ENCODE data around the gene SPATA4.
"Not testable (repeated sequence)": the region's sequence is repeated elsewhere in the genome, so short reads cannot be mapped to it uniquely, and the experiment has no call there.

The SPATA4 gene

DNA sequence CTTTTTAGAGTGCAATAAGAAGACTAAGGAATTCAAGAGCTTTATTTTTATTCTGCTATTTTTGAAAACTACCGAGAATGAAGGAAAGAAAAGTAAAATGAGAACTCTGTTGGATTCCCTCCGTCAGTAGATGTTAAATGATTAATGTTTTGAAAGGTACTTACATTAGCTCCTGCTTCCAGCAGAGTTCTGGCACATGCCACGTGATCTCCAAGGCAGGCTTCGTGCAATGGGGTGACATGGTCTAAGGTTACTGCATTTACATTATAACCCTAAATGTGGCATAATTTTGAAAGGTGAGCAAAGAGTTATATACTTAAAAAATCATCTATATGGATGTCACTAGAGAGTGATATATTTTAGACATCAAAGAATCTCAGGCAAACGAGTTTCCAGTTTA is 26.8 kb upstream of the SPATA4 start:
- H3K36me3 ChIP-seq (ENCODE audit: control insufficient read depth in 5 of 5, insufficient read depth in 5 of 5, low read length in 5 of 5): no peaks in the 10 kb centered on the region
- no peaks in the 10 kb centered on the region for H3K4me1 ChIP-seq (ENCODE audit: control insufficient read depth in 5 of 5, insufficient read depth in 5 of 5, low read length in 5 of 5)
- no peaks in the 10 kb centered on the region for H3K27me3 ChIP-seq (ENCODE audit: control insufficient read depth in 5 of 5, insufficient read depth in 4 of 5, low read length in 5 of 5)
- no peak overlapping the region for H3K27ac ChIP-seq (ENCODE audit: low read depth, low read length)
- H3K4me3 ChIP-seq (ENCODE audit: low read depth in 1 of 5, low read length in 5 of 5): no peak overlapping the region
- no peaks in the 10 kb centered on the region for H3K9me3 ChIP-seq (ENCODE audit: control insufficient read depth in 5 of 5, low read length in 5 of 5)
- H3K9ac ChIP-seq (ENCODE audit: low read length in 5 of 5): no peak overlapping the region

- H3K4me3 ChIP-seq (ENCODE audit: low read depth in 1 of 5, low read length in 5 of 5): no peak overlapping the region
- no peaks in the 10 kb centered on the region for H3K27me3 ChIP-seq (ENCODE audit: control insufficient read depth in 5 of 5, insufficient read depth in 4 of 5, low read length in 5 of 5)
- H3K36me3 ChIP-seq (ENCODE audit: control insufficient read depth in 5 of 5, insufficient read depth in 5 of 5, low read length in 5 of 5): no peaks in the 10 kb centered on the region
- H3K4me1 ChIP-seq (ENCODE audit: control insufficient read depth in 5 of 5, insufficient read depth in 5 of 5, low read length in 5 of 5): no peaks in the 10 kb centered on the region
- H3K9ac ChIP-seq (ENCODE audit: low read length in 5 of 5): no peak overlapping the region
- no peaks in the 10 kb centered on the region for H3K9me3 ChIP-seq (ENCODE audit: control insufficient read depth in 5 of 5, low read length in 5 of 5)
- no peak overlapping the region for H3K27ac ChIP-seq (ENCODE audit: low read depth, low read length)
Measured at GRCh38 chr4:176217510-176217909, 22.1 kb upstream of the SPATA4 start.

GRCh38 chr4:176212351-176212750 is 17.0 kb upstream of the SPATA4 start:
- H3K27ac ChIP-seq (ENCODE audit: low read depth, low read length); H3K9me3 ChIP-seq (ENCODE audit: control insufficient read depth in 5 of 5, low read length in 5 of 5); H3K4me3 ChIP-seq (ENCODE audit: low read depth in 1 of 5, low read length in 5 of 5): not testable (repeated sequence)

GRCh38 chr4:176210579-176211296 is 15.4 kb upstream of the SPATA4 start:
- Histone ChIP-seq H3K27ac (ENCODE audit: low read depth, low read length) (no peak overlapping the region), H3K27me3 (ENCODE audit: control insufficient read depth in 5 of 5, insufficient read depth in 4 of 5, low read length in 5 of 5) (peaks cover 0 to 6% (median 2%) of the 10 kb centered on the region in 5 donors), H3K4me3 (ENCODE audit: low read depth in 1 of 5, low read length in 5 of 5) (no peak overlapping the region), H3K4me1 (ENCODE audit: control insufficient read depth in 5 of 5, insufficient read depth in 5 of 5, low read length in 5 of 5) (no peaks in the 10 kb centered on the region), H3K36me3 (ENCODE audit: control insufficient read depth in 5 of 5, insufficient read depth in 5 of 5, low read length in 5 of 5) (no peaks in the 10 kb centered on the region), H3K9ac (ENCODE audit: low read length in 5 of 5) (no peak overlapping the region), H3K9me3 (ENCODE audit: control insufficient read depth in 5 of 5, low read length in 5 of 5) (peaks cover 0 to 2% (median 0%) of the 10 kb centered on the region in 5 donors)

More at GRCh38 chr4:176212351-176212750, 17.0 kb upstream of the SPATA4 start:
- not testable (repeated sequence) for H3K4me1 ChIP-seq (ENCODE audit: control insufficient read depth in 5 of 5, insufficient read depth in 5 of 5, low read length in 5 of 5); H3K27me3 ChIP-seq (ENCODE audit: control insufficient read depth in 5 of 5, insufficient read depth in 4 of 5, low read length in 5 of 5); H3K9ac ChIP-seq (ENCODE audit: low read length in 5 of 5); H3K36me3 ChIP-seq (ENCODE audit: control insufficient read depth in 5 of 5, insufficient read depth in 5 of 5, low read length in 5 of 5)

- Histone ChIP-seq H3K9me3 (ENCODE audit: control insufficient read depth in 5 of 5, low read length in 5 of 5) (peaks cover 0 to 2% (median 0%) of the 10 kb centered on the region in 5 donors), H3K27ac (ENCODE audit: low read depth, low read length) (no peak overlapping the region), H3K4me3 (ENCODE audit: low read depth in 1 of 5, low read length in 5 of 5) (no peak overlapping the region), H3K27me3 (ENCODE audit: control insufficient read depth in 5 of 5, insufficient read depth in 4 of 5, low read length in 5 of 5) (peaks cover 0 to 10% (median 4%) of the 10 kb centered on the region in 5 donors), H3K9ac (ENCODE audit: low read length in 5 of 5) (no peak overlapping the region), H3K36me3 (ENCODE audit: control insufficient read depth in 5 of 5, insufficient read depth in 5 of 5, low read length in 5 of 5) (no peaks in the 10 kb centered on the region), H3K4me1 (ENCODE audit: control insufficient read depth in 5 of 5, insufficient read depth in 5 of 5, low read length in 5 of 5) (no peaks in the 10 kb centered on the region)
Measured at GRCh38 chr4:176210101-176210500, 14.7 kb upstream of the SPATA4 start.

GRCh38 chr4:176209535-176209934 is 14.2 kb upstream of the SPATA4 start:
- Histone ChIP-seq H3K9ac (ENCODE audit: low read length in 5 of 5) (no peak overlapping the region), H3K4me3 (ENCODE audit: low read depth in 1 of 5, low read length in 5 of 5) (no peak overlapping the region), H3K4me1 (ENCODE audit: control insufficient read depth in 5 of 5, insufficient read depth in 5 of 5, low read length in 5 of 5) (no peaks in the 10 kb centered on the region), H3K36me3 (ENCODE audit: control insufficient read depth in 5 of 5, insufficient read depth in 5 of 5, low read length in 5 of 5) (no peaks in the 10 kb centered on the region), H3K27ac (ENCODE audit: low read depth, low read length) (no peak overlapping the region), H3K9me3 (ENCODE audit: control insufficient read depth in 5 of 5, low read length in 5 of 5) (peaks cover 0 to 2% (median 0%) of the 10 kb centered on the region in 5 donors), H3K27me3 (ENCODE audit: control insufficient read depth in 5 of 5, insufficient read depth in 4 of 5, low read length in 5 of 5) (peaks cover 0 to 13% (median 4%) of the 10 kb centered on the region in 5 donors)

DNA sequence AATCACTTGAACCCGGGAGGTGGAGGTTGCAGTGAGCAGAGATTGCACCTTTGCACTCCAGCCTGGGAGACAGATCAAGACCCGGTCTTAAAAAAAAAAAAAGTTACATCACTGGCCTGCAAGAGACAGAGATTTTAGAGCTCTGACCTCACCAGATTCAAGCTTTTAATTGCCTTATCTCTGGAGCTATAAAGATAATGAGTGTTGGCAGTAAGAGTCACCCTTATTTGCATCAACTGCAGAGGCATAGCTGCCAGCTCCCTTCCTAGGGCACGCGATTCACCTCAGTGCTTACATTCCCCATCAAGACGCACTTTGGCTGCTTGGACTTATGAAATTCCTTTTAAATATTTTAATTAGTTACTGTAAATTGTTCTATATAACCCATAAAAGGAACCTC is 12.5 kb upstream of the SPATA4 start:
- H3K36me3 ChIP-seq (ENCODE audit: control insufficient read depth in 5 of 5, insufficient read depth in 5 of 5, low read length in 5 of 5): no peaks in the 10 kb centered on the region
- peaks cover 0 to 13% (median 4%) of the 10 kb centered on the region in 5 donors for H3K27me3 ChIP-seq (ENCODE audit: control insufficient read depth in 5 of 5, insufficient read depth in 4 of 5, low read length in 5 of 5)
- H3K27ac ChIP-seq (ENCODE audit: low read depth, low read length): no peak overlapping the region
- no peaks in the 10 kb centered on the region for H3K4me1 ChIP-seq (ENCODE audit: control insufficient read depth in 5 of 5, insufficient read depth in 5 of 5, low read length in 5 of 5)
- no peak overlapping the region for H3K4me3 ChIP-seq (ENCODE audit: low read depth in 1 of 5, low read length in 5 of 5)
- peaks cover 0 to 2% (median 0%) of the 10 kb centered on the region in 5 donors for H3K9me3 ChIP-seq (ENCODE audit: control insufficient read depth in 5 of 5, low read length in 5 of 5)
- H3K9ac ChIP-seq (ENCODE audit: low read length in 5 of 5): no peak overlapping the region

GRCh38 chr4:176205299-176205698 is 9.9 kb upstream of the SPATA4 start:
- Histone ChIP-seq H3K36me3 (ENCODE audit: control insufficient read depth in 5 of 5, insufficient read depth in 5 of 5, low read length in 5 of 5) (no peaks in the 10 kb centered on the region), H3K27me3 (ENCODE audit: control insufficient read depth in 5 of 5, insufficient read depth in 4 of 5, low read length in 5 of 5) (peaks cover 0 to 16% (median 4%) of the 10 kb centered on the region in 5 donors), H3K4me3 (ENCODE audit: low read depth in 1 of 5, low read length in 5 of 5) (no peak overlapping the region), H3K4me1 (ENCODE audit: control insufficient read depth in 5 of 5, insufficient read depth in 5 of 5, low read length in 5 of 5) (no peaks in the 10 kb centered on the region), H3K9ac (ENCODE audit: low read length in 5 of 5) (no peak overlapping the region), H3K27ac (ENCODE audit: low read depth, low read length) (no peak overlapping the region), H3K9me3 (ENCODE audit: control insufficient read depth in 5 of 5, low read length in 5 of 5) (no peaks in the 10 kb centered on the region)

DNA sequence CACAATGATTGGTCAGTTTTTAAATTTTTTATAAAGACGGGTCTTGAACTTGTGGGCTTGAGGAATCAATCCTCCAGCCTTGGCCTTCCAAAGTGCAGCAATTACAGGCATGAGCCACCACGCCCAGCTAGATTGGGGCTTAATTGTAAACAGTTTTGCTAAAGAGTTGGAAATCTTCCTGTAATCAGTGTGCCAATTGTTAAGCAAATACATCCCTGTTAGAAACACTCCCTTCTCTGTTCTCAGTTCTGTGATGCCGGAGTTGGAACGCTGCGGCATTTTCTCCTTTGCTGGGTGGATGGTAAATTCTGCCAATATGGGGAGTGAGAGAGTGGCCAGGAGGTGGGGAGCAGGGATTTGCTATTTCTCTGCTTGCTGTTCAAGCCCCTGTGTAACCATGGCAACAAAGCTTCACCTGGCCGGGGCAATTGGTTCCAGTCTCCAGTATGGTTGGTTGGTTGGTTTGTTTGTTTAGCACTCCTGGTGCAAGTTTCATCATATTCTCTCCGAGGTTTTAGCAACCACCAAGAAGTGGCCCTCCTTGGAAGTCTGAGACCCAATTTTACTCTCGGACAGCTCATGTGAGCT is 3.0 kb upstream of the SPATA4 start:
- Histone ChIP-seq H3K4me1 (ENCODE audit: control insufficient read depth in 5 of 5, insufficient read depth in 5 of 5, low read length in 5 of 5) (peaks cover 0 to 9% (median 7%) of the 10 kb centered on the region in 5 donors), H3K9ac (ENCODE audit: low read length in 5 of 5) (no peak overlapping the region), H3K36me3 (ENCODE audit: control insufficient read depth in 5 of 5, insufficient read depth in 5 of 5, low read length in 5 of 5) (no peaks in the 10 kb centered on the region), H3K4me3 (ENCODE audit: low read depth in 1 of 5, low read length in 5 of 5) (no peak overlapping the region), H3K9me3 (ENCODE audit: control insufficient read depth in 5 of 5, low read length in 5 of 5) (no peaks in the 10 kb centered on the region), H3K27me3 (ENCODE audit: control insufficient read depth in 5 of 5, insufficient read depth in 4 of 5, low read length in 5 of 5) (peaks cover 0 to 2% (median 0%) of the 10 kb centered on the region in 5 donors), H3K27ac (ENCODE audit: low read depth, low read length) (no peak overlapping the region)

GRCh38 chr4:176193938-176194337 is 1.4 kb downstream of the SPATA4 start:
- Histone ChIP-seq H3K27ac (ENCODE audit: low read depth, low read length) (no peak overlapping the region), H3K9me3 (ENCODE audit: control insufficient read depth in 5 of 5, low read length in 5 of 5) (no peaks in the 10 kb centered on the region), H3K4me3 (ENCODE audit: low read depth in 1 of 5, low read length in 5 of 5) (no peak overlapping the region)

More at GRCh38 chr4:176193938-176194337, 1.4 kb downstream of the SPATA4 start:
- H3K27me3 ChIP-seq (ENCODE audit: control insufficient read depth in 5 of 5, insufficient read depth in 4 of 5, low read length in 5 of 5): peaks cover 0 to 4% (median 0%) of the 10 kb centered on the region in 5 donors
- no peaks in the 10 kb centered on the region for H3K36me3 ChIP-seq (ENCODE audit: control insufficient read depth in 5 of 5, insufficient read depth in 5 of 5, low read length in 5 of 5)
- peaks cover 0 to 9% (median 7%) of the 10 kb centered on the region in 5 donors for H3K4me1 ChIP-seq (ENCODE audit: control insufficient read depth in 5 of 5, insufficient read depth in 5 of 5, low read length in 5 of 5)
- H3K9ac ChIP-seq (ENCODE audit: low read length in 5 of 5): no peak overlapping the region

Measured in subcutaneous abdominal adipose tissue (tissue), 5 donors.